ENCODE data around the gene NUCKS1. TPM values are rescaled to one million over a fixed set of nuclear protein-coding genes. Genes with fewer than 3 reads are reported as not detected.

The NUCKS1 gene
- total RNA-seq, 1 experiment from 2014 or later = 237 TPM

- TF ChIP-seq, protein P1, sequence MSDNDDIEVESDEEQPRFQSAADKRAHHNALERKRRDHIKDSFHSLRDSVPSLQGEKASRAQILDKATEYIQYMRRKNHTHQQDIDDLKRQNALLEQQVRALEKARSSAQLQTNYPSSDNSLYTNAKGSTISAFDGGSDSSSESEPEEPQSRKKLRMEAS (IDR thresholded peaks at IDR 0.05) = peak; percentile 92
- TF ChIP-seq SP1 (IDR thresholded peaks at IDR 0.05; ENCODE audit: low read depth) (peak; percentile 91), EZH2phosphoT487 (IDR thresholded peaks at IDR 0.05; ENCODE audit: borderline replicate concordance) (no peak), SRF (IDR thresholded peaks at IDR 0.05; ENCODE audit: low read depth) (no peak; the same call in 1 of the 2 replicates), TCF7L2 (IDR thresholded peaks at IDR 0.05; ENCODE audit: borderline replicate concordance, extremely low read depth, insufficient read depth, insufficient read length) (no peak), CBX3 (IDR thresholded peaks at IDR 0.05; ENCODE audit: low read depth) (no peak; the same call in none of the 2 replicates), SIN3A (IDR thresholded peaks at IDR 0.05; ENCODE audit: low read depth) (no peak), YY1 (IDR thresholded peaks at IDR 0.05; ENCODE audit: extremely low read depth, insufficient replicate concordance, low read depth, low read length) (peak; percentile 57), ELF1 (IDR thresholded peaks at IDR 0.05; ENCODE audit: borderline replicate concordance, low read depth) (no peak)
- TF ChIP-seq, protein P2, sequence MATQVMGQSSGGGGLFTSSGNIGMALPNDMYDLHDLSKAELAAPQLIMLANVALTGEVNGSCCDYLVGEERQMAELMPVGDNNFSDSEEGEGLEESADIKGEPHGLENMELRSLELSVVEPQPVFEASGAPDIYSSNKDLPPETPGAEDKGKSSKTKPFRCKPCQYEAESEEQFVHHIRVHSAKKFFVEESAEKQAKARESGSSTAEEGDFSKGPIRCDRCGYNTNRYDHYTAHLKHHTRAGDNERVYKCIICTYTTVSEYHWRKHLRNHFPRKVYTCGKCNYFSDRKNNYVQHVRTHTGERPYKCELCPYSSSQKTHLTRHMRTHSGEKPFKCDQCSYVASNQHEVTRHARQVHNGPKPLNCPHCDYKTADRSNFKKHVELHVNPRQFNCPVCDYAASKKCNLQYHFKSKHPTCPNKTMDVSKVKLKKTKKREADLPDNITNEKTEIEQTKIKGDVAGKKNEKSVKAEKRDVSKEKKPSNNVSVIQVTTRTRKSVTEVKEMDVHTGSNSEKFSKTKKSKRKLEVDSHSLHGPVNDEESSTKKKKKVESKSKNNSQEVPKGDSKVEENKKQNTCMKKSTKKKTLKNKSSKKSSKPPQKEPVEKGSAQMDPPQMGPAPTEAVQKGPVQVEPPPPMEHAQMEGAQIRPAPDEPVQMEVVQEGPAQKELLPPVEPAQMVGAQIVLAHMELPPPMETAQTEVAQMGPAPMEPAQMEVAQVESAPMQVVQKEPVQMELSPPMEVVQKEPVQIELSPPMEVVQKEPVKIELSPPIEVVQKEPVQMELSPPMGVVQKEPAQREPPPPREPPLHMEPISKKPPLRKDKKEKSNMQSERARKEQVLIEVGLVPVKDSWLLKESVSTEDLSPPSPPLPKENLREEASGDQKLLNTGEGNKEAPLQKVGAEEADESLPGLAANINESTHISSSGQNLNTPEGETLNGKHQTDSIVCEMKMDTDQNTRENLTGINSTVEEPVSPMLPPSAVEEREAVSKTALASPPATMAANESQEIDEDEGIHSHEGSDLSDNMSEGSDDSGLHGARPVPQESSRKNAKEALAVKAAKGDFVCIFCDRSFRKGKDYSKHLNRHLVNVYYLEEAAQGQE (IDR thresholded peaks at IDR 0.05; ENCODE audit: low read depth) = no peak
Measured at GRCh38 chr1:205664399-205665017, 85.5 kb downstream of the NUCKS1 start (continued).
